Thyroid gland (tissue), 4 donors: ENCODE measurements around the gene GPR183.

Experiments
- CTCF ChIP-seq, 6 experiments: fragments of 200-600 bp in 3 of 6; fragments of 450-650 bp in 3 of 6; sonication (generic) in 3 of 6; IDR thresholded peaks; one replicate each; pipeline ENCODE4 v1.5.1; 2016 to 2019; ENCODE audit warnings: antibody characterized with exemption in 6 of 6, mild to moderate bottlenecking in 2 of 6, inconsistent platforms in 1 of 6, moderate library complexity in 1 of 6
- POLR2A ChIP-seq, 2 donors: fragments of 450-650 bp; IDR thresholded peaks; one replicate each; pipeline ENCODE4 v1.6.1; 2017; ENCODE audit warnings: antibody characterized with exemption in 2 of 2, mild to moderate bottlenecking in 2 of 2, moderate library complexity in 1 of 2

- no peak for TF ChIP-seq CTCF (IDR thresholded peaks at IDR 0.05)
- no peak for TF ChIP-seq POLR2A (IDR thresholded peaks at IDR 0.05)
These were observed 48.2 kb upstream of the GPR183 start for GRCh38 chr13:99355267-99356011.
